GM12878 (cell line): ENCODE results near the gene SLC43A3. TPM values are rescaled to one million over a fixed set of nuclear protein-coding genes. Genes with fewer than 3 reads are reported as not detected.

Experiments
- ATAC-seq: fragments of 200-7000 bp; cut with Tn5 transposase; 3 replicates; pipeline ENCODE4 v1.9.1; 2020; ENCODE audit warnings: mild to moderate bottlenecking, moderate library complexity
- BruUV-seq: library from RNA; stranded (reverse); fragments of 400-500 nt; replicated peaks from 2 replicates; lab custom pipeline; 2021; lab: Mats Ljungman, UMichigan
- CTCF ChIA-PET: fragments of 300-600 bp; sonication (Branson Sonifier 250); formaldehyde crosslinking; extraction: SDS; loops from one replicate; lab custom pipeline; 2021; ENCODE audit warnings: inconsistent platforms; lab: Yijun Ruan, JAX
- POLR2A ChIA-PET: fragments of 350-600 bp; formaldehyde crosslinking; extraction: SDS; loops from one replicate; lab custom pipeline; 2021; ENCODE audit warnings: inconsistent platforms; lab: Charles Lee
- RAD21 ChIA-PET: fragments of 300-600 bp; sonication (Branson Sonifier 250); formaldehyde crosslinking; loops from one replicate; lab custom pipeline; 2023; ENCODE audit warnings: antibody characterized with exemption; ENCODE audit not compliant: unreplicated experiment; lab: Charles Lee
- SMC1A ChIA-PET: fragments of 300-600 bp; sonication (Branson Sonifier 250); formaldehyde crosslinking; loops from one replicate; lab custom pipeline; 2023; ENCODE audit not compliant: unreplicated experiment, uncharacterized antibody; lab: Charles Lee
- DNase-seq: peaks from one replicate; pipeline ENCODE4 v3.0.0-alpha.2; 2011; ENCODE audit warnings: low read depth, low spot score
- FAIRE-seq: peaks from 3 replicates; lab custom pipeline; 2011; peaks lifted over from hg19 to GRCh38; lab: Jason Lieb, UNC
- H2AFZ ChIP-seq: 2 replicates; pipeline ENCODE4 v1.6.0; 2011; ENCODE audit warnings: low read depth, low read length, control low read depth; ENCODE audit not compliant: control insufficient read depth
- H3K27ac ChIP-seq: 2 replicates; pipeline ENCODE4 v1.5.1; 2011; ENCODE audit warnings: control low read depth; ENCODE audit not compliant: control insufficient read depth, insufficient read depth
- H3K27me3 ChIP-seq, 2 experiments: replicated peaks in 1 of 2; 2 replicates each; pipeline versions ENCODE4 v1.6.0 to v1.6.1; 2011; ENCODE audit warnings: low read length in 1 of 2; ENCODE audit not compliant: control insufficient read depth in 2 of 2, insufficient read depth in 2 of 2
- H3K36me3 ChIP-seq, 2 experiments: 2 replicates each; pipeline ENCODE4 v1.5.1; 2011; ENCODE audit warnings: low read length in 1 of 2; ENCODE audit not compliant: control insufficient read depth in 2 of 2, insufficient read depth in 2 of 2
- H3K4me1 ChIP-seq: 2 replicates; pipeline ENCODE4 v1.6.1; 2011; ENCODE audit warnings: mild to moderate bottlenecking, low read length, moderate library complexity, mixed read lengths; ENCODE audit not compliant: control insufficient read depth, insufficient read depth
- H3K4me2 ChIP-seq: 2 replicates; pipeline ENCODE4 v1.6.0; 2011; ENCODE audit warnings: control low read depth; ENCODE audit not compliant: control insufficient read depth, insufficient read depth
- H3K4me3 ChIP-seq: fragments of 200-600 bp; sonication (generic); 2 replicates; pipeline ENCODE4 v1.5.1; 2016
- H3K79me2 ChIP-seq: 2 replicates; pipeline ENCODE4 v1.6.0; 2011; ENCODE audit warnings: low read length; ENCODE audit not compliant: control insufficient read depth, insufficient read depth
- H3K9ac ChIP-seq: 2 replicates; pipeline ENCODE4 v1.8.0; 2011; ENCODE audit warnings: low read length, control low read depth, mixed read lengths; ENCODE audit not compliant: control insufficient read depth, insufficient read depth
- H3K9me3 ChIP-seq: replicated peaks from 3 replicates; pipeline ENCODE4 v1.5.1; 2011; ENCODE audit warnings: mild to moderate bottlenecking, low read length; ENCODE audit not compliant: control insufficient read depth, insufficient read depth
- H4K20me1 ChIP-seq: 2 replicates; pipeline ENCODE4 v1.6.0; 2011; ENCODE audit not compliant: control insufficient read depth, insufficient read depth
- CHD4 ChIP-seq: fragments of 200-600 bp; sonication (generic); IDR thresholded peaks from 2 replicates; pipeline ENCODE4 v1.6.1; 2016; ENCODE audit warnings: mild to moderate bottlenecking
- EED ChIP-seq: sonication (generic); IDR thresholded peaks from 2 replicates; pipeline ENCODE4 v1.6.1; 2016; ENCODE audit warnings: antibody characterized with exemption, low read depth
- ELK1 ChIP-seq: IDR thresholded peaks from 2 replicates; pipeline ENCODE4 v1.6.1; 2012; ENCODE audit warnings: low read depth, low read length, improper control_type of control experiment
- EP300 ChIP-seq, 2 experiments: fragments of 150-350 bp in 1 of 2; IDR thresholded peaks; 2 replicates each; pipeline ENCODE4 v1.6.1; 2011 to 2012; ENCODE audit warnings: low read depth in 2 of 2, low read length in 2 of 2, borderline replicate concordance in 1 of 2, improper control_type of control experiment in 1 of 2, inconsistent platforms in 1 of 2; ENCODE audit not compliant: control insufficient read depth in 1 of 2
- ESRRA ChIP-seq: IDR thresholded peaks from 2 replicates; pipeline ENCODE4 v1.6.1; 2012; ENCODE audit warnings: mild to moderate bottlenecking, low read length, improper control_type of control experiment
- ETV6 ChIP-seq, 2 experiments: fragments of 450-650 bp in 1 of 2; IDR thresholded peaks in 1 of 2; conservative IDR thresholded peaks in 1 of 2; 2 replicates each; pipeline ENCODE4 v1.6.1; 2014; ENCODE audit warnings: antibody characterized with exemption in 1 of 2, borderline replicate concordance in 1 of 2, low read depth in 1 of 2, mild to moderate bottlenecking in 1 of 2, moderate library complexity in 1 of 2
- HDAC2 ChIP-seq: fragments of 200-600 bp; sonication (generic); IDR thresholded peaks from 2 replicates; pipeline ENCODE4 v1.6.1; 2017
- MYC ChIP-seq: IDR thresholded peaks from 2 replicates; pipeline ENCODE4 v1.6.1; 2011; ENCODE audit warnings: mild to moderate bottlenecking, low read length, moderate library complexity, inconsistent platforms; ENCODE audit not compliant: insufficient read depth, insufficient replicate concordance, insufficient read length, severe bottlenecking
- NBN ChIP-seq: fragments of 450-650 bp; IDR thresholded peaks from 2 replicates; pipeline ENCODE4 v1.6.1; 2016
- NR2C2 ChIP-seq: IDR thresholded peaks from 2 replicates; pipeline ENCODE4 v1.6.1; 2011; ENCODE audit warnings: borderline replicate concordance, low read depth; ENCODE audit not compliant: control insufficient read depth, insufficient read length
- PRDM15 ChIP-seq: fragments of 450-650 bp; formaldehyde crosslinking; IDR thresholded peaks from 2 replicates; pipeline ENCODE4 v1.4.0; 2020; ENCODE audit warnings: mild to moderate bottlenecking, moderate library complexity
- TAF1 ChIP-seq: IDR thresholded peaks from 2 replicates; pipeline ENCODE4 v1.6.1; 2011; ENCODE audit warnings: mild to moderate bottlenecking, low read depth, low read length, borderline replicate concordance
- in situ Hi-C: fragments of 300-500 bp; cut with MboI; formaldehyde crosslinking; loops from 9 replicates; pipeline ENCODE4 v1.14.3; 2018; ENCODE audit warnings: mixed read lengths
- intact Hi-C: fragments of 100-400 bp; cut with micrococcal nuclease; formaldehyde crosslinking; loops from one replicate; pipeline ENCODE4 v1.14.2; 2022; ENCODE audit not compliant: unreplicated experiment
- polyA plus RNA-seq, 11 experiments: library from polyadenylated mRNA; depleted of rRNA in 4 of 11; unstranded in 6 of 11; stranded (reverse) in 5 of 11; fragments of >200 nt; fragmentation: Nextera tagmentation in 4 of 11; fragmentation: Illumina TruSeq in 1 of 11; extraction: Ambion mirVana in 4 of 11; extraction: Trizol in 1 of 11; gene quantifications; 1 replicate in 1 of 11; 2 replicates in 10 of 11; pipeline versions ENCODE4 v1.2.1 to v1.2.3, GENCODE V29; 2011 to 2016; ENCODE audit warnings: inconsistent platforms in 2 of 11, missing spikeins in 2 of 11, low read depth in 1 of 11
- total RNA-seq, 4 experiments: library from RNA; depleted of rRNA in 3 of 4; stranded (reverse); fragments of >200 nt in 3 of 4; fragmentation: Illumina TruSeq in 1 of 4; extraction: Trizol in 1 of 4; gene quantifications; 2 replicates each; pipeline versions ENCODE4 v1.2.1 to v1.2.3, GENCODE V29; 2013 to 2021
- TF ChIP-seq, protein P1 (sequence below): IDR thresholded peaks from 2 replicates; pipeline ENCODE4 v1.6.1; 2011; ENCODE audit warnings: borderline replicate concordance, low read depth, mild to moderate bottlenecking, moderate library complexity, low read length; ENCODE audit not compliant: insufficient read depth, poor library complexity, severe bottlenecking

Gene SLC43A3
- total and polyA plus RNA-seq, 10 of the 15 experiments (the other 5 are each of a cell fraction or from before 2014, with no cell fraction given) = 37.5 to 237 (median 132) TPM

DNA sequence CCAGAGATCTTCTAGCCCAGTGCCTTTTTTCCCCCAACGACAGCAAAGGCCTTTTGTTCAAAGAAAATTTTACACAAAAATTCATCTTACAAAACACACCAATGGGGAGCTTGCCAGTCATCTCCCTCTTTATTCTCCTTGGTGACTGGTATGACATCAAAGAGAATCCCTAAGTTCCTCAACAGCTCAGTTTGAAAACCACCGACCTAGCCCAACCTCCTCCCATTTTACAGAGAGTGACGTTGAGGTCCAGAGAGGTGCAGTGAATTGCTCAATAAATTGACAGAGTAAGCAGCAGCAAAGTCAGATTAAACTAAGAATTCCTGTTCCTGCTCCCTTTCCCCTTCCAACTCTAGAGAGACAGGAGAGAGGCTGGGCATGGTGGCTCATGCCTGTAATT, 7.8 kb downstream of the SLC43A3 start (continued):
- no peak for TF ChIP-seq MYC
- TF ChIP-seq, protein P1, sequence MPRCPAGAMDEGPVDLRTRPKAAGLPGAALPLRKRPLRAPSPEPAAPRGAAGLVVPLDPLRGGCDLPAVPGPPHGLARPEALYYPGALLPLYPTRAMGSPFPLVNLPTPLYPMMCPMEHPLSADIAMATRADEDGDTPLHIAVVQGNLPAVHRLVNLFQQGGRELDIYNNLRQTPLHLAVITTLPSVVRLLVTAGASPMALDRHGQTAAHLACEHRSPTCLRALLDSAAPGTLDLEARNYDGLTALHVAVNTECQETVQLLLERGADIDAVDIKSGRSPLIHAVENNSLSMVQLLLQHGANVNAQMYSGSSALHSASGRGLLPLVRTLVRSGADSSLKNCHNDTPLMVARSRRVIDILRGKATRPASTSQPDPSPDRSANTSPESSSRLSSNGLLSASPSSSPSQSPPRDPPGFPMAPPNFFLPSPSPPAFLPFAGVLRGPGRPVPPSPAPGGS = no peak
- TF ChIP-seq, all 136 proteins: peak for 0

DNA sequence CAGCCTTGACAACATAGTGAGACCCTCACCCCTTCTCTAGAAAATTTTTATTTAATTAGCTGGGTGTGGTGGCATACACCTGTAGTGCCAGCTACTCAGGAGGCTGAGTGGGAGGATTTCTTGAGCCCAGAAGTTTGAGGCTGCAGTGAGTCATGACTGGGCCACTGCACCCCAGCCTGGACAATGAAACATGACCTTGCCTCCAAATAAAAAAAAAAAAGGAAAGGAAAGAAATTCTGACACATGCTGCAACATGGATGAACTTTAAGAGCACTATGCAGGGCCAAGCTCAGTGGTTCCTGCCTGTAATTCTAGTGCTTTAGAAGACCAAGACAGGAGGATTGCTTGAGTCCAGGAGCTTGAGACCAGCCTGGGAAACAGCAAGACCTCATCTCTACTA, 8.8 kb downstream of the SLC43A3 start:
- peaks cover 3% of the 10 kb centered on the region for H4K20me1 ChIP-seq
- H3K27ac ChIP-seq = no peak overlapping the region
- H3K9me3 ChIP-seq = no peaks in the 10 kb centered on the region; the same call in 2 of the 3 replicates
- peaks cover 25% of the 10 kb centered on the region for H3K4me1 ChIP-seq
- no peak overlapping the region for H2AFZ ChIP-seq
- no peak overlapping the region for H3K4me3 ChIP-seq
- CTCF ChIA-PET = interaction anchor here (0.7 to 2.0 kb wide), 5 partner anchors 12 to 76 kb away, joined by 3 to 6 read pairs (median 4); no protein-coding TSS in a partner anchor
- no peak for ATAC-seq
- H3K4me2 ChIP-seq = no peak overlapping the region
- SMC1A ChIA-PET = interaction anchor here (1.3 to 2.4 kb wide), 2 partner anchors 23 to 109 kb away, joined by 3 to 5 read pairs; no protein-coding TSS in a partner anchor
- DNase-seq = no peak
- no peak for FAIRE-seq
- H3K27me3 ChIP-seq = no peaks in the 10 kb centered on the region
- peaks cover 64% of the 10 kb centered on the region for H3K79me2 ChIP-seq
- RAD21 ChIA-PET = interaction anchor here (1.0 kb wide), 2 partner anchors 11 to 72 kb away, joined by 3 to 4 read pairs; no protein-coding TSS in a partner anchor
- H3K36me3 ChIP-seq = peaks cover 38 to 65% of the 10 kb centered on the region in 2 experiments
- BruUV-seq = no TSS peak
- POLR2A ChIA-PET = interaction anchor here (0.6 to 4.4 kb wide), 6 partner anchors 7 to 381 kb away, joined by 3 to 22 read pairs (median 4); no protein-coding TSS in a partner anchor
- no peak overlapping the region for H3K9ac ChIP-seq
- in situ Hi-C loops = no loop called here
- intact Hi-C loops = no loop called here
- TF ChIP-seq ESRRA = no peak
- TF ChIP-seq EED = no peak
- no peak for TF ChIP-seq ETV6 (conservative IDR thresholded peaks at IDR 0.05 in 1 of 2, IDR thresholded peaks at IDR 0.05 in 1 of 2; ENCODE audit: borderline replicate concordance in 1 of 2, low read depth in 1 of 2)
- no peak for TF ChIP-seq TAF1
- no peak for TF ChIP-seq NR2C2
- TF ChIP-seq EP300 (IDR thresholded peaks at IDR 0.05; ENCODE audit: borderline replicate concordance in 1 of 2, control insufficient read depth in 1 of 2, low read depth in 2 of 2, low read length in 2 of 2) = no peak
- TF ChIP-seq CHD4 = no peak
- TF ChIP-seq HDAC2 = no peak
- no peak for TF ChIP-seq NBN
- no peak for TF ChIP-seq PRDM15 (CRISPR knock-in tag)
- no peak for TF ChIP-seq ELK1
